ENCODE data around the gene FKBP6.
"Not testable (repeated sequence)": the region's sequence is repeated elsewhere in the genome, so short reads cannot be mapped to it uniquely, and the experiment has no call there.

DNA sequence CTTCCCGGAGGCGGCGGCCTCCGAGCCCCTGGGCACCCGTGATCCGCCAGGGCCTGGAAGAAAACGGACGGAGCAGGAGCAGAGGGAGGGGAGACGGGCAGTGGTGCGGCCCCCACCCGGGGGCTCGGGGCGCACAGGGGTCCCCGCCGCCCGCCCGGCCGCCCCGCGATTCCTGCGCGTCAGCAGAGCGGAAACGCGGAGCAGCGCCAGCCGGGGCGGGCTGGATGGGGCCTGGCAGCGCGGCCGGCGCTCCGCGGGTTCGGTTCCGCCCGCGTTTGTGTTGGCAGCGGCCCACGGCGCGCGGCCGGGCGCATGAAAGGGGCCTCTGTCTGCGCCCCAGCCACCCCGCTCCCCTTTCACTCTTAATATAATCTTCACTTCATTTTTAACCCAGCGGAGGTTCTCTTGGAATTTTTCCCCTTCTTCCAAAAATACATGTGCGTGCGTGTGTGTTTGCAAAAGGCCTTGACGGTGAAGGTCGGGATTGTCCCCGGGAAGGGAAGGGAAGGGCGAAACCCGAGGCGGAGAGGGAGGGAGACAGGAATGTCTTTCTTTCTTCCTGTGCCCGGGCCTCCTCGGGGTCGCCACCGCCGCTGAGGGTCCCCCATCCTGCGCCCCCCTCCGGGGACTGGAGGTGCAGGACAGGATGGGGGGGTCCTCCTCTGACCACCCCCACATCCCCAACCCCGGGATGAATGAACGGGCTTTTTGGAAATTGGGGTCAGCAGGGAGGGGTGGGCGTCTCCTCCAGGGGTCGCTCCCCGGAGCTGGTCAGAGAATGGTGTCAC is 49.6 kb downstream of the FKBP6 start:
- TF ChIP-seq, protein P1, sequence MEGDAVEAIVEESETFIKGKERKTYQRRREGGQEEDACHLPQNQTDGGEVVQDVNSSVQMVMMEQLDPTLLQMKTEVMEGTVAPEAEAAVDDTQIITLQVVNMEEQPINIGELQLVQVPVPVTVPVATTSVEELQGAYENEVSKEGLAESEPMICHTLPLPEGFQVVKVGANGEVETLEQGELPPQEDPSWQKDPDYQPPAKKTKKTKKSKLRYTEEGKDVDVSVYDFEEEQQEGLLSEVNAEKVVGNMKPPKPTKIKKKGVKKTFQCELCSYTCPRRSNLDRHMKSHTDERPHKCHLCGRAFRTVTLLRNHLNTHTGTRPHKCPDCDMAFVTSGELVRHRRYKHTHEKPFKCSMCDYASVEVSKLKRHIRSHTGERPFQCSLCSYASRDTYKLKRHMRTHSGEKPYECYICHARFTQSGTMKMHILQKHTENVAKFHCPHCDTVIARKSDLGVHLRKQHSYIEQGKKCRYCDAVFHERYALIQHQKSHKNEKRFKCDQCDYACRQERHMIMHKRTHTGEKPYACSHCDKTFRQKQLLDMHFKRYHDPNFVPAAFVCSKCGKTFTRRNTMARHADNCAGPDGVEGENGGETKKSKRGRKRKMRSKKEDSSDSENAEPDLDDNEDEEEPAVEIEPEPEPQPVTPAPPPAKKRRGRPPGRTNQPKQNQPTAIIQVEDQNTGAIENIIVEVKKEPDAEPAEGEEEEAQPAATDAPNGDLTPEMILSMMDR (IDR thresholded peaks at IDR 0.05), result not testable (repeated sequence)
- not testable (repeated sequence) for TF ChIP-seq POLR2A (IDR thresholded peaks at IDR 0.05)
